SU-DHL-6 (cell line): ENCODE results near the gene ATP8A2.

Source experiments
- H2AFZ ChIP-seq: fragments of 200-600 bp; sonication (generic); 2 replicates; pipeline ENCODE4 v1.6.1; 2014; ENCODE audit warnings: low read depth, mild to moderate bottlenecking, moderate library complexity, mixed read lengths, antibody characterized with exemption, low read length; ENCODE audit not compliant: severe bottlenecking
- H3F3A ChIP-seq: fragments of 200-600 bp; shearing (Covaris generic); 2 replicates; pipeline ENCODE4 v1.6.0; 2016; ENCODE audit warnings: antibody characterized with exemption, mild to moderate bottlenecking; ENCODE audit not compliant: insufficient read depth
- H3K27ac ChIP-seq: fragments of 200-600 bp; sonication (generic); 2 replicates; pipeline ENCODE4 v1.5.1; 2016; ENCODE audit warnings: low read depth, mild to moderate bottlenecking, low read length, moderate library complexity, mixed read lengths
- H3K27me3 ChIP-seq: fragments of 200-600 bp; sonication (generic), shearing (Covaris generic); 2 replicates; pipeline ENCODE4 v1.6.0; 2014; ENCODE audit warnings: mild to moderate bottlenecking, low read length
- H3K36me3 ChIP-seq: fragments of 200-600 bp; sonication (generic); 2 replicates; pipeline ENCODE4 v1.6.1; 2014; ENCODE audit warnings: mild to moderate bottlenecking, low read length, mixed read lengths
- H3K4me2 ChIP-seq: fragments of 300-600, 200-600 bp; shearing (Covaris generic), sonication (generic); 2 replicates; pipeline ENCODE4 v1.6.0; 2014; ENCODE audit warnings: low read length, low read depth, mild to moderate bottlenecking; ENCODE audit not compliant: poor library complexity, severe bottlenecking
- H3K4me3 ChIP-seq: fragments of 200-600 bp; sonication (generic); 2 replicates; pipeline ENCODE4 v1.5.1; 2014; ENCODE audit warnings: antibody characterized with exemption, low read length, mild to moderate bottlenecking, mixed read lengths; ENCODE audit not compliant: insufficient read depth, poor library complexity, severe bottlenecking
- H3K79me2 ChIP-seq: fragments of 200-600 bp; sonication (generic); 2 replicates; pipeline ENCODE4 v1.6.1; 2014; ENCODE audit warnings: mild to moderate bottlenecking, low read length, moderate library complexity; ENCODE audit not compliant: insufficient read depth
- H3K9ac ChIP-seq: fragments of 200-600 bp; sonication (generic); 2 replicates; pipeline ENCODE4 v1.7.0; 2014; ENCODE audit warnings: mild to moderate bottlenecking, low read length
- H3K9me2 ChIP-seq: fragments of 200-600 bp; sonication (generic); replicated peaks from 2 replicates; pipeline ENCODE4 v1.6.1; 2014; ENCODE audit warnings: low read length; ENCODE audit not compliant: insufficient read depth
- H3K9me3 ChIP-seq: fragments of 200-600 bp; sonication (generic); 2 replicates; pipeline ENCODE4 v1.6.1; 2014; ENCODE audit warnings: low read length, mixed read lengths; ENCODE audit not compliant: insufficient read depth
- H4K20me1 ChIP-seq: fragments of 200-600 bp; sonication (generic); 2 replicates; pipeline ENCODE4 v1.6.1; 2014; ENCODE audit warnings: low read depth, mild to moderate bottlenecking, antibody characterized with exemption, low read length, moderate library complexity, mixed read lengths
- CTCF ChIP-seq: fragments of 200-600 bp; sonication (generic); IDR thresholded peaks from one replicate; pipeline ENCODE4 v1.5.1; 2017; ENCODE audit warnings: antibody characterized with exemption, mild to moderate bottlenecking, low read length, moderate library complexity; ENCODE audit not compliant: insufficient read depth, poor library complexity, severe bottlenecking
- EZH2phosphoT487 ChIP-seq: fragments of 200-600 bp; sonication (generic), shearing (Covaris generic); conservative IDR thresholded peaks from 2 replicates; pipeline ENCODE4 v1.6.1; 2018; ENCODE audit warnings: mild to moderate bottlenecking, antibody characterized with exemption, low read length, moderate library complexity, mixed read lengths

ATP8A2 gene

GRCh38 chr13:25678398-25678797 lies 306.6 kb downstream of the ATP8A2 start:
- no peaks in the 10 kb centered on the region for H3K36me3 ChIP-seq
- no peaks in the 10 kb centered on the region for H3F3A ChIP-seq
- no peaks in the 10 kb centered on the region for H3K27me3 ChIP-seq
- no peak overlapping the region for H3K27ac ChIP-seq
- no peaks in the 10 kb centered on the region for H4K20me1 ChIP-seq
- no peak overlapping the region for H2AFZ ChIP-seq
- H3K9ac ChIP-seq = no peak overlapping the region
- TF ChIP-seq EZH2phosphoT487 (no peak), CTCF (no peak)
- no peaks in the 10 kb centered on the region for H3K9me3 ChIP-seq
- no peaks in the 10 kb centered on the region for H3K9me2 ChIP-seq
- H3K4me3 ChIP-seq = no peak overlapping the region
- no peak overlapping the region for H3K4me2 ChIP-seq
- H3K79me2 ChIP-seq = no peaks in the 10 kb centered on the region

- no peak overlapping the region for H3K9ac ChIP-seq
- H3K27ac ChIP-seq = no peak overlapping the region
- H3F3A ChIP-seq = no peaks in the 10 kb centered on the region
- H3K4me2 ChIP-seq = no peak overlapping the region
- no peaks in the 10 kb centered on the region for H3K27me3 ChIP-seq
- H4K20me1 ChIP-seq = no peaks in the 10 kb centered on the region
- H3K4me3 ChIP-seq = no peak overlapping the region
- no peaks in the 10 kb centered on the region for H3K9me3 ChIP-seq
- H3K36me3 ChIP-seq = no peaks in the 10 kb centered on the region
- no peaks in the 10 kb centered on the region for H3K79me2 ChIP-seq
- H2AFZ ChIP-seq = no peak overlapping the region
- no peaks in the 10 kb centered on the region for H3K9me2 ChIP-seq
- TF ChIP-seq EZH2phosphoT487 = no peak
- TF ChIP-seq CTCF = no peak
These were observed 307.4 kb downstream of the ATP8A2 start for GRCh38 chr13:25679159-25679558.

GRCh38 chr13:25679936-25680335 lies 308.2 kb downstream of the ATP8A2 start:
- no peak overlapping the region for H3K27ac ChIP-seq
- H3K9me3 ChIP-seq = no peaks in the 10 kb centered on the region
- no peak overlapping the region for H3K9ac ChIP-seq
- H2AFZ ChIP-seq = no peak overlapping the region
- TF ChIP-seq EZH2phosphoT487 (no peak), CTCF (no peak)
- no peaks in the 10 kb centered on the region for H3K27me3 ChIP-seq
- no peaks in the 10 kb centered on the region for H3K36me3 ChIP-seq
- no peaks in the 10 kb centered on the region for H3K79me2 ChIP-seq
- H3K4me3 ChIP-seq = no peak overlapping the region
- H3K4me2 ChIP-seq = no peak overlapping the region
- H3F3A ChIP-seq = no peaks in the 10 kb centered on the region
- no peaks in the 10 kb centered on the region for H4K20me1 ChIP-seq
- H3K9me2 ChIP-seq = no peaks in the 10 kb centered on the region

- no peaks in the 10 kb centered on the region for H3F3A ChIP-seq
- no peaks in the 10 kb centered on the region for H3K79me2 ChIP-seq
- H3K36me3 ChIP-seq = no peaks in the 10 kb centered on the region
- H3K27me3 ChIP-seq = no peaks in the 10 kb centered on the region
- no peaks in the 10 kb centered on the region for H3K9me2 ChIP-seq
- no peak overlapping the region for H2AFZ ChIP-seq
- H3K27ac ChIP-seq = no peak overlapping the region
- H3K4me2 ChIP-seq = no peak overlapping the region
- no peaks in the 10 kb centered on the region for H4K20me1 ChIP-seq
- TF ChIP-seq EZH2phosphoT487 (no peak), CTCF (no peak)
- H3K4me3 ChIP-seq = no peak overlapping the region
- H3K9ac ChIP-seq = no peak overlapping the region
- H3K9me3 ChIP-seq = no peaks in the 10 kb centered on the region
These were observed 310.5 kb downstream of the ATP8A2 start for GRCh38 chr13:25682276-25682675.
